IMR-90 (cell line): ENCODE results near the gene STXBP4. TPM values are rescaled to one million over a fixed set of nuclear protein-coding genes. Genes with fewer than 3 reads are reported as not detected.

Experiments
- ATAC-seq: fragments of 200-7000 bp; cut with Tn5 transposase; 2 replicates; pipeline ENCODE4 v1.9.1; 2020; ENCODE audit warnings: low read depth, mild to moderate bottlenecking, moderate library complexity
- BruUV-seq: library from RNA; stranded (reverse); fragments of 400-500 nt; replicated peaks from 2 replicates; lab custom pipeline; 2021; lab: Mats Ljungman, UMichigan
- CTCF ChIA-PET: fragments of 300-600 bp; formaldehyde crosslinking; extraction: SDS; loops from one replicate; lab custom pipeline; 2021; ENCODE audit warnings: antibody characterized with exemption; lab: Yijun Ruan, JAX
- POLR2A ChIA-PET: fragments of 300-600 bp; sonication (Branson Sonifier 250); formaldehyde crosslinking; loops from one replicate; lab custom pipeline; 2022; ENCODE audit warnings: antibody characterized with exemption; ENCODE audit not compliant: unreplicated experiment; lab: Charles Lee
- DNase-seq: peaks from one replicate; pipeline ENCODE4 v3.0.0; 2013
- H2AFZ ChIP-seq: replicated peaks from 2 replicates; pipeline ENCODE3; 2013; ENCODE audit warnings: low read length, mild to moderate bottlenecking; ENCODE audit not compliant: poor library complexity
- H2AK5ac ChIP-seq: 2 replicates; pipeline ENCODE4 v1.6.1; 2013; ENCODE audit warnings: low read depth, low read length, inconsistent platforms
- H2AK9ac ChIP-seq: replicated peaks from 2 replicates; pipeline ENCODE3; 2013; ENCODE audit warnings: mild to moderate bottlenecking, low read depth, low read length, moderate library complexity; ENCODE audit not compliant: poor library complexity
- H2BK120ac ChIP-seq: 2 replicates; pipeline ENCODE4 v1.6.1; 2013; ENCODE audit warnings: low read depth, low read length, inconsistent platforms
- H2BK15ac ChIP-seq: 3 replicates; pipeline ENCODE4 v1.6.1; 2013; ENCODE audit warnings: low read depth, low read length, inconsistent platforms
- H2BK20ac ChIP-seq: 2 replicates; pipeline ENCODE4 v1.6.1; 2013; ENCODE audit warnings: low read depth, mild to moderate bottlenecking, inconsistent platforms, low read length, moderate library complexity
- H2BK5ac ChIP-seq: 2 replicates; pipeline ENCODE4 v1.6.1; 2013; ENCODE audit warnings: mild to moderate bottlenecking, low read depth, low read length, inconsistent platforms; ENCODE audit not compliant: poor library complexity, severe bottlenecking
- H3K14ac ChIP-seq: replicated peaks from 2 replicates; pipeline ENCODE4 v1.6.1; 2013; ENCODE audit warnings: low read depth, low read length, inconsistent platforms
- H3K18ac ChIP-seq: 2 replicates; pipeline ENCODE4 v1.6.1; 2013; ENCODE audit warnings: low read depth, low read length, control low read depth
- H3K23ac ChIP-seq: 2 replicates; pipeline ENCODE4 v1.6.1; 2013; ENCODE audit warnings: low read depth, low read length, inconsistent platforms
- H3K27ac ChIP-seq: 2 replicates; pipeline ENCODE4 v1.5.1; 2013; ENCODE audit warnings: mild to moderate bottlenecking, control low read depth, low read length; ENCODE audit not compliant: insufficient read depth
- H3K27me3 ChIP-seq: 2 replicates; pipeline ENCODE4 v1.6.1; 2013; ENCODE audit warnings: low read length; ENCODE audit not compliant: control insufficient read depth, insufficient read depth
- H3K36me3 ChIP-seq: 2 replicates; pipeline ENCODE4 v1.6.1; 2013; ENCODE audit warnings: low read length, mixed read lengths; ENCODE audit not compliant: control insufficient read depth, insufficient read depth
- H3K4ac ChIP-seq: 2 replicates; pipeline ENCODE4 v1.6.1; 2013; ENCODE audit warnings: low read depth, low read length, inconsistent platforms
- H3K4me1 ChIP-seq: 2 replicates; pipeline ENCODE4 v1.6.1; 2013; ENCODE audit warnings: low read length, mixed read lengths; ENCODE audit not compliant: control insufficient read depth, insufficient read depth
- H3K4me2 ChIP-seq: 2 replicates; pipeline ENCODE4 v1.6.1; 2013; ENCODE audit warnings: low read depth, mild to moderate bottlenecking, control low read depth, low read length, moderate library complexity
- H3K4me3 ChIP-seq: 2 replicates; pipeline ENCODE4 v1.5.1; 2013; ENCODE audit warnings: low read depth, mild to moderate bottlenecking, control low read depth, low read length, moderate library complexity; ENCODE audit not compliant: insufficient read depth
- H3K56ac ChIP-seq: 2 replicates; pipeline ENCODE4 v1.6.1; 2013; ENCODE audit warnings: low read length, inconsistent platforms; ENCODE audit not compliant: insufficient read depth; ENCODE audit errors: extremely low read depth
- H3K79me1 ChIP-seq, 2 experiments: 2 replicates each; pipeline ENCODE4 v1.6.1; 2013; ENCODE audit warnings: low read length in 2 of 2, inconsistent platforms in 1 of 2, low read depth in 1 of 2
- H3K9ac ChIP-seq: 2 replicates; pipeline ENCODE4 v1.6.1; 2013; ENCODE audit warnings: low read depth, low read length, control low read depth
- H3K9me1 ChIP-seq: 2 replicates; pipeline ENCODE4 v1.6.1; 2013; ENCODE audit warnings: low read length, inconsistent platforms; ENCODE audit not compliant: insufficient read depth
- H3K9me3 ChIP-seq: 2 replicates; pipeline ENCODE4 v1.6.1; 2013; ENCODE audit warnings: low read length; ENCODE audit not compliant: control insufficient read depth, insufficient read depth
- H4K20me1 ChIP-seq: 2 replicates; pipeline ENCODE4 v1.6.1; 2013; ENCODE audit warnings: low read length, inconsistent platforms; ENCODE audit not compliant: insufficient read depth
- H4K5ac ChIP-seq: 2 replicates; pipeline ENCODE4 v1.6.1; 2013; ENCODE audit warnings: mild to moderate bottlenecking, low read depth, low read length, control low read depth
- H4K8ac ChIP-seq, 2 experiments: 2 replicates each; pipeline ENCODE4 v1.6.1; 2013; ENCODE audit warnings: low read depth in 2 of 2, low read length in 2 of 2, control low read depth in 1 of 2, inconsistent platforms in 1 of 2
- H4K91ac ChIP-seq: 2 replicates; pipeline ENCODE4 v1.6.1; 2013; ENCODE audit warnings: low read depth, low read length, inconsistent platforms; ENCODE audit not compliant: insufficient read depth
- CEBPB ChIP-seq: IDR thresholded peaks from 2 replicates; pipeline ENCODE4 v1.6.1; 2012; ENCODE audit warnings: low read depth, low read length, improper control_type of control experiment
- CHD1 ChIP-seq: IDR thresholded peaks from 2 replicates; pipeline ENCODE4 v1.6.1; 2012; ENCODE audit warnings: low read depth, low read length, improper control_type of control experiment
- FOS ChIP-seq: fragments of 150-350 bp; IDR thresholded peaks from 2 replicates; pipeline ENCODE4 v1.6.1; 2016; ENCODE audit warnings: low read depth, low read length
- MAFK ChIP-seq: IDR thresholded peaks from 2 replicates; pipeline ENCODE4 v1.6.1; 2012; ENCODE audit warnings: low read depth, low read length, improper control_type of control experiment
- NFE2L2 ChIP-seq: fragments of 150-350 bp; IDR thresholded peaks from 2 replicates; pipeline ENCODE4 v1.6.1; 2016; ENCODE audit warnings: low read depth, mild to moderate bottlenecking, low read length
- RCOR1 ChIP-seq: IDR thresholded peaks from 2 replicates; pipeline ENCODE4 v1.6.1; 2012; ENCODE audit warnings: mild to moderate bottlenecking, low read length, improper control_type of control experiment; ENCODE audit not compliant: insufficient replicate concordance
- WGBS, 2 experiments: methylation state at CpG; one replicate each; pipeline versions ENCODE4 v1.1.5 to v1.1.7; 2013; ENCODE audit warnings: missing lambda C conversion rate in 2 of 2; ENCODE audit not compliant: insufficient read length in 1 of 2; ENCODE audit errors: extremely low coverage in 2 of 2; 5-methylcytosine and 5-hydroxymethylcytosine counted together
- dilution Hi-C: fragments of 300-500 bp; cut with HindIII; formaldehyde crosslinking; loops from one replicate; pipeline ENCODE4 v1.14.3; 2018; ENCODE audit warnings: low sequenced_read_pairs; ENCODE audit not compliant: unreplicated experiment
- in situ Hi-C: fragments of 300-500 bp; cut with MboI; formaldehyde crosslinking; loops from 3 replicates; pipeline ENCODE4 v1.14.3; 2019; ENCODE audit warnings: low sequenced_read_pairs, inconsistent platforms, mixed read lengths
- intact Hi-C: fragments of 100-400 bp; cut with micrococcal nuclease; formaldehyde crosslinking; loops from 2 replicates; pipeline ENCODE4 v1.10.0; 2022
- polyA plus RNA-seq, 3 experiments: library from polyadenylated mRNA; depleted of rRNA; stranded (reverse); fragments of >200 nt; gene quantifications; 2 replicates each; pipeline ENCODE4 v1.2.3, GENCODE V29; 2012; ENCODE audit warnings: low replicate concordance in 1 of 3
- total RNA-seq: library from RNA; depleted of rRNA; stranded (reverse); fragments of >200 nt; gene quantifications from 2 replicates; pipeline ENCODE4 v1.2.3, GENCODE V29; 2012

The STXBP4 gene
- total and polyA plus RNA-seq, 2 of the 4 experiments (the other 2 are of a cell fraction): 4.1 to 20.4 TPM

DNA sequence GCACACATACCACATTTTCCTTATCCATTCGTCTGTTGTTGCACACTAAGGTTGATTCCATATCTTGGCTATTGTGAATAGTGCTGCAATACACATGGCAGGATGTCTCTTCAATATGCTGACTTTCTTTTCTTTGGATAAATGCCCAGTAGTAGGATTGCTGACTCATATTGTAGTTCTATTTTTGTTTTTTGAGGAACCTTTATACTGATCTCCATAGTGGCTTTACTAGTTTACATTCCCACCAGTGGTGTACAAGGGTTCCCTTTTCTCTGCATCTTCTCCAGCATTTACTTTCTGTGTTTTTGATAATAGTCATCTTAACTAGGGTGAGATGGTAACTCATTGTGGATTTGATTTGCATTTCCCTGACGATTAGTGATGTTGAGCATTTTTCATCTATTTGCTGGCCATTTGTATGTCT, 118.1 kb downstream of the STXBP4 start:
- dilution Hi-C loops: no loop called here
- H2BK20ac ChIP-seq: no peak overlapping the region
- intact Hi-C loops: no loop called here
- no peak overlapping the region for H3K4ac ChIP-seq
- H3K27ac ChIP-seq: no peak overlapping the region
- no peak overlapping the region for H2AK5ac ChIP-seq
- H3K14ac ChIP-seq: no peak overlapping the region
- no TSS peak for BruUV-seq
- H3K36me3 ChIP-seq: 0 out of 2 replicates have a peak, but pooled peaks cover 1% of the 10 kb centered on the region
- 0 out of 2 replicates have a peak, but pooled peaks have one; percentile 33 for TF ChIP-seq FOS
- peak; percentile 80 for TF ChIP-seq NFE2L2
- TF ChIP-seq RCOR1: no peak
- peak; percentile 91 for TF ChIP-seq MAFK
- TF ChIP-seq CHD1: no peak
- peak; percentile 73 for TF ChIP-seq CEBPB
- POLR2A ChIA-PET: no interaction called here
- no peak overlapping the region for H2AFZ ChIP-seq
- in situ Hi-C loops: no loop called here
- no peak overlapping the region for H3K18ac ChIP-seq
- no peak overlapping the region for H2AK9ac ChIP-seq
- no peak overlapping the region for H4K91ac ChIP-seq
- CTCF ChIA-PET: no interaction called here
- H3K23ac ChIP-seq: no peak overlapping the region
- H3K79me1 ChIP-seq: no peaks in the 10 kb centered on the region; a peak in 1 of 4 replicates
- peaks cover 5% of the 10 kb centered on the region for H3K4me1 ChIP-seq
- no peak overlapping the region for H2BK15ac ChIP-seq
- H3K9me3 ChIP-seq: no peaks in the 10 kb centered on the region
- H3K4me2 ChIP-seq: no peak overlapping the region; the same call in 1 of the 2 replicates
- no peak overlapping the region for H3K9ac ChIP-seq
- no peak overlapping the region for H4K5ac ChIP-seq
- no peak overlapping the region for H2BK5ac ChIP-seq
- no peak overlapping the region for H3K4me3 ChIP-seq
- H3K9me1 ChIP-seq: no peaks in the 10 kb centered on the region
- no peaks in the 10 kb centered on the region for H4K20me1 ChIP-seq
- no CpG with 5 or more reads among the region's 2 CpGs for WGBS, 2 experiments
- H2BK120ac ChIP-seq: no peak overlapping the region
- no peaks in the 10 kb centered on the region for H3K27me3 ChIP-seq
- H3K56ac ChIP-seq: no peak overlapping the region
- no peak overlapping the region for H4K8ac ChIP-seq
- peak; percentile 94 for ATAC-seq
- DNase-seq: peak; percentile 90
